ENCODE data around the gene ZNF662. TPM values are rescaled to one million over a fixed set of nuclear protein-coding genes. Genes with fewer than 3 reads are reported as not detected.

The ZNF662 gene
- total and polyA plus RNA-seq, 12 donors: 1.8 to 17.6 (median 7.2) TPM

DNA sequence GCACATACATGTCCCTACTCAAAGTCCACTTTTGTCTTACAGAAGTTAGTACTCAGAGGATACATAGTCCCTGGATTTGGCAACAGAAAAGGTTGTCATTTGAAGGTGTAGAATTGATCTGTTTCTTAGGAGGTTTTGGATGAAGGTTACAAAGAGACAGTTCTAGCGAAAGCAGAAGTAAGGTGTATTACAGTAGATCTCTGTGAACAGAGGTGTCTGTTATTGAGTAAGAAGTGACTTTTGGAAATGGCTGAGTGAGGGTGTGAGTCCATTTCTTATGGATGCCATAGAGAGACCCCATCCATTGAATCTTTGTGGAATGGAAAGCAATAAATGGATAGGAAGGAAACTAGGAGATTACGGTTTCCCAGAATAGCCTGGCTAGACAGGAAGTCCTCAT is 5.6 kb downstream of the ZNF662 start:
- WGBS, 4 donors: 95 to 97% (median 96%) methylated on average over 2 of the region's 2 CpGs
- peaks cover 0 to 9% of the 10 kb centered on the region in 2 donors for H3K36me3 ChIP-seq (replicated peaks in 1 of 2)
- H3K27me3 ChIP-seq: no peaks in the 10 kb centered on the region
- H3K9me3 ChIP-seq (replicated peaks in 1 of 3): peaks cover 4 to 35% (median 9%) of the 10 kb centered on the region in 3 donors
- peaks cover 0 to 8% of the 10 kb centered on the region in 2 donors for H3K4me1 ChIP-seq (replicated peaks in 1 of 2)
- intact Hi-C loops (cut with DNase I): no loop called here
- H3K4me3 ChIP-seq: no peak overlapping the region
- no peak for DNase-seq
- H3K27ac ChIP-seq: no peak overlapping the region
- TF ChIP-seq, protein P1, sequence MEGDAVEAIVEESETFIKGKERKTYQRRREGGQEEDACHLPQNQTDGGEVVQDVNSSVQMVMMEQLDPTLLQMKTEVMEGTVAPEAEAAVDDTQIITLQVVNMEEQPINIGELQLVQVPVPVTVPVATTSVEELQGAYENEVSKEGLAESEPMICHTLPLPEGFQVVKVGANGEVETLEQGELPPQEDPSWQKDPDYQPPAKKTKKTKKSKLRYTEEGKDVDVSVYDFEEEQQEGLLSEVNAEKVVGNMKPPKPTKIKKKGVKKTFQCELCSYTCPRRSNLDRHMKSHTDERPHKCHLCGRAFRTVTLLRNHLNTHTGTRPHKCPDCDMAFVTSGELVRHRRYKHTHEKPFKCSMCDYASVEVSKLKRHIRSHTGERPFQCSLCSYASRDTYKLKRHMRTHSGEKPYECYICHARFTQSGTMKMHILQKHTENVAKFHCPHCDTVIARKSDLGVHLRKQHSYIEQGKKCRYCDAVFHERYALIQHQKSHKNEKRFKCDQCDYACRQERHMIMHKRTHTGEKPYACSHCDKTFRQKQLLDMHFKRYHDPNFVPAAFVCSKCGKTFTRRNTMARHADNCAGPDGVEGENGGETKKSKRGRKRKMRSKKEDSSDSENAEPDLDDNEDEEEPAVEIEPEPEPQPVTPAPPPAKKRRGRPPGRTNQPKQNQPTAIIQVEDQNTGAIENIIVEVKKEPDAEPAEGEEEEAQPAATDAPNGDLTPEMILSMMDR (IDR thresholded peaks at IDR 0.05): no peak
- TF ChIP-seq POLR2A (IDR thresholded peaks at IDR 0.05): no peak

DNA sequence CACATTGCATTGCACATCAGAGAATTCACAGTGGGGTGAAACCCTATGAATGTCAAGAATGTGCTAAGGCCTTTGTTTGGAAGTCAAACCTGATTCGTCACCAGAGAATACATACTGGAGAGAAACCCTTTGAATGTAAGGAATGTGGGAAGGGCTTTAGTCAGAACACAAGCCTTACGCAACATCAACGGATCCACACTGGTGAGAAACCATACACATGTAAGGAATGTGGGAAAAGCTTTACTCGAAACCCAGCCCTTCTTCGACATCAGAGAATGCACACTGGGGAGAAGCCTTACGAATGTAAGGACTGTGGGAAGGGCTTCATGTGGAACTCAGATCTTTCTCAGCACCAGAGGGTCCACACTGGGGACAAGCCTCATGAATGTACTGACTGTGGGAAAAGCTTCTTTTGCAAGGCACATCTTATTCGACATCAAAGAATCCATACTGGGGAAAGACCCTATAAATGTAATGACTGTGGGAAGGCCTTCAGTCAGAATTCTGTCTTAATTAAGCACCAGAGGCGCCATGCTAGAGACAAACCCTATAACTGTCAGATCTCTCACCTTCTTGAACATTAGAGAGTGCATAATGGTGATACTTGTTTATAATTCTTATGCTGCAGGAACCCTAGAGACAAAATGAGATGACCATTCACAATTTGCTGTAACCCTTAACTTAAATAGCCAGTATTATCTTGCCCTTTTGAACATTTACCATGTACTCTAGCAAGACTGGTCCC is 9.0 kb downstream of the ZNF662 start:
- DNase-seq: no peak
- intact Hi-C loops (cut with DNase I): no loop called here
- WGBS, 4 donors: 94 to 99% (median 97%) methylated on average over 8 of the region's 8 CpGs
- Histone ChIP-seq H3K4me3 (no peak overlapping the region), H3K27ac (no peak overlapping the region), H3K36me3 (replicated peaks in 1 of 2) (peaks cover 0 to 9% of the 10 kb centered on the region in 2 donors), H3K9me3 (replicated peaks in 1 of 3) (peaks cover 4 to 37% (median 9%) of the 10 kb centered on the region in 3 donors), H3K4me1 (replicated peaks in 1 of 2) (no peaks in the 10 kb centered on the region), H3K27me3 (no peaks in the 10 kb centered on the region)
- no peak for TF ChIP-seq POLR2A (IDR thresholded peaks at IDR 0.05)
- TF ChIP-seq, protein P1 (IDR thresholded peaks at IDR 0.05): no peak

DNA sequence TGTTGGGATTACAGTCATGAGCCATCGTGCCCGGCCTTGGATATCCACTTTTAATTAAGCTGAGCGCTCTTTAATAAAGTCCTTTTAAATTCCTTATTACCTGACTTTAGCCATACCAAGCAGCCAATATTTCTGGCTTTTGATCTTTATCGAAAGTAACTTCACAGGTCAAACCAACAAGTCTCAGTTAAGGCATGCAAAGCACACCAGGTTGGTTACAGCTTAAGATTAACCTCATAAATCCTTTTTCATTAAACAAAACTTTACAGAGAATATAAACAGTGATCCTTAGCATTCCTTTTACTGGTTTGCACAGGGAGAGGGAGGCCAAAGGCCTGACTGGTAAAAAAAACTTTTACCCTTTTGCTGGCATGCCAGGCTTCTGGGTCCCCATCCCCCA is 17.7 kb downstream of the ZNF662 start:
- intact Hi-C loops (cut with DNase I): no loop called here
- no peak for DNase-seq
- H3K27ac ChIP-seq: no peak overlapping the region

DNA sequence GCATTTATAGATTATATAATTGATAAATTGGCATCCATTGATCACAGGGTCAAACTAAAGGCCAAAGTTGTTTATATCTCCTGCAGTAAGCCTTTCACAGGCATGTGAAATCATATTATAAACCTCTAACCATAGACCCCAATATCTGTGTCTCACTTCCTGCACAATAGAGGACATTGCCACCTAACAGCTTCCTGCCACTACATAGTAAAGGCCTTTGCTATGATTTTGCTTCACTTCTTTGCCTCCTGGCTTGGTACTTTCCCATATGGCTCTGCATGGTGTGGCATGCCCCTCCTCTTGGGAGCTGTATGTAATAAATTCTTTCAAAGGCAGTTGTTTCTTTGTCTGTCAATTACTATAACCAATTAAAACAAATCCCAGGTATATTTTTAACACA is 20.4 kb downstream of the ZNF662 start:
- Histone ChIP-seq H3K4me3 (no peak overlapping the region), H3K36me3 (replicated peaks in 1 of 2) (no peaks in the 10 kb centered on the region), H3K27me3 (no peaks in the 10 kb centered on the region), H3K27ac (no peak overlapping the region), H3K9me3 (replicated peaks in 1 of 3) (no peaks in the 10 kb centered on the region), H3K4me1 (replicated peaks in 1 of 2) (no peaks in the 10 kb centered on the region)
- TF ChIP-seq, protein P1 (IDR thresholded peaks at IDR 0.05): no peak
- TF ChIP-seq POLR2A (IDR thresholded peaks at IDR 0.05): no peak
- DNase-seq: no peak
- intact Hi-C loops (cut with DNase I): no loop called here

More for the DNA sequence above, 17.7 kb downstream of the ZNF662 start:
- TF ChIP-seq POLR2A (IDR thresholded peaks at IDR 0.05): no peak
- TF ChIP-seq, protein P1 (IDR thresholded peaks at IDR 0.05): no peak
- Histone ChIP-seq H3K36me3 (replicated peaks in 1 of 2) (no peaks in the 10 kb centered on the region), H3K4me1 (replicated peaks in 1 of 2) (no peaks in the 10 kb centered on the region), H3K4me3 (no peak overlapping the region), H3K27me3 (no peaks in the 10 kb centered on the region), H3K9me3 (replicated peaks in 1 of 3) (no peaks in the 10 kb centered on the region)
- 93 to 97% (median 95%) methylated on average over 4 of the region's 4 CpGs for WGBS, 4 donors
